T-helper 2 cell treated with Interferon-gamma antibody and Interleukin-4, amounts not matched to agents 5 μg/mL and 100 μg/mL, for 36 hours (primary cell): ENCODE measurements around the gene NKX2-4.
"Not testable (repeated sequence)": the region's sequence is repeated elsewhere in the genome, so short reads cannot be mapped to it uniquely, and the experiment has no call there.

Experiments used
- DNase-seq: peaks from one replicate; pipeline ENCODE4 v3.0.0; 2021; ENCODE audit warnings: low spot score
- H3K27ac Mint-ChIP-seq: one replicate; pipeline ENCODE4 v1.8.0; 2021; ENCODE audit warnings: mild to moderate bottlenecking, mixed read lengths
- H3K27me3 Mint-ChIP-seq: one replicate; pipeline ENCODE4 v1.8.0; 2021; ENCODE audit warnings: low read depth, mixed read lengths
- H3K36me3 Mint-ChIP-seq: one replicate; pipeline ENCODE4 v1.8.0; 2021; ENCODE audit warnings: low read depth, mixed read lengths
- H3K4me1 Mint-ChIP-seq: one replicate; pipeline ENCODE4 v1.8.0; 2021; ENCODE audit warnings: low read depth, mixed read lengths
- H3K4me3 Mint-ChIP-seq: one replicate; pipeline ENCODE4 v1.8.0; 2022; ENCODE audit warnings: mild to moderate bottlenecking, moderate library complexity, mixed read lengths
- H3K9me3 Mint-ChIP-seq: one replicate; pipeline ENCODE4 v1.8.0; 2021; ENCODE audit warnings: mixed read lengths

The NKX2-4 gene

GRCh38 chr20:21388566-21388965, 8.8 kb downstream of the NKX2-4 start:
- no peak overlapping the region for H3K4me3 Mint-ChIP-seq
- peaks cover 32% of the 10 kb centered on the region for H3K36me3 Mint-ChIP-seq

DNA sequence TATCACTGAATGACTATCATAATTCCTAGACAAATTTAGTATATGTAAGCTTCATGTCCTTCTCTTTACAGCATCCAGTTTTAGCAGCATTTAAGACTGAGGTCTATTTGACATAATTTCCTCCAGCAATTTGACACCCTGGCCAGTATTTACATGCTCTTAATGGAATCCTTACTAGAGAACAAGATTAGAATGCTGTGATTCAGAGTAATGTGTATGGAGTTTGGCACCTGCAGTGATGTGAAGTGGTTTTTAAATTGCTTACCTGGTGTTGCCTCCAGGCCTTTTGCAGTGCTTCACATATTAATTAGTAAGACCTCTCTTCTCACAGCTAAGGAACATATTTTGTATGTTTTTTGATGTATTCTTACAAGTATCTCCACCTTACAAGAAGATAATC, 9.8 kb downstream of the NKX2-4 start:
- DNase-seq, result no peak
- H3K4me3 Mint-ChIP-seq, result no peak overlapping the region
- H3K36me3 Mint-ChIP-seq, result peaks cover 36% of the 10 kb centered on the region
- H3K27me3 Mint-ChIP-seq, result peaks cover 15% of the 10 kb centered on the region
- H3K4me1 Mint-ChIP-seq, result peaks cover 6% of the 10 kb centered on the region
- H3K9me3 Mint-ChIP-seq, result no peaks in the 10 kb centered on the region
- no peak overlapping the region for H3K27ac Mint-ChIP-seq

More at GRCh38 chr20:21388566-21388965, 8.8 kb downstream of the NKX2-4 start:
- no peak for DNase-seq
- H3K27me3 Mint-ChIP-seq, result peaks cover 25% of the 10 kb centered on the region
- H3K27ac Mint-ChIP-seq, result no peak overlapping the region
- H3K4me1 Mint-ChIP-seq, result peaks cover 11% of the 10 kb centered on the region
- no peaks in the 10 kb centered on the region for H3K9me3 Mint-ChIP-seq

DNA sequence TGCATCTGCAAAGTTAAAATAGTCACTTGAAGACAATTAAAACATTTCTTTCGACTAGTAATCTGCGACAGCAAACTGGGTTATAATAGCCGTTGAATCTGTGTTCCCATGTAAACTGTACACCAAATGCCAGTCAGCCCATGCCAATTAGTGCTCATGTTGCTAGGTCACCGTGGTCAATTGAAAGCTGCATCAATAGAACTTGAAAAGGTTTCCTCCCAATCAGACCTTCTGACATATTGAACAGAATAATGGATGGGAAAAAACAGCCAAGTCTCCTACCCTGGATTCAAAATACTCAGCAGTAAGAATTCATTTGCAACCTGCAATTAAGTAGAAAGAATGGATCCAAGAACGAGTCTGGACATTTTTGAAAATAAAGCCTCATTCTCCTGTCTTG, 11.2 kb downstream of the NKX2-4 start:
- H3K9me3 Mint-ChIP-seq, result no peaks in the 10 kb centered on the region
- H3K27ac Mint-ChIP-seq, result no peak overlapping the region
- DNase-seq, result no peak
- no peak overlapping the region for H3K4me3 Mint-ChIP-seq
- H3K4me1 Mint-ChIP-seq, result no peaks in the 10 kb centered on the region
- H3K27me3 Mint-ChIP-seq, result peaks cover 4% of the 10 kb centered on the region
- H3K36me3 Mint-ChIP-seq, result peaks cover 32% of the 10 kb centered on the region

DNA sequence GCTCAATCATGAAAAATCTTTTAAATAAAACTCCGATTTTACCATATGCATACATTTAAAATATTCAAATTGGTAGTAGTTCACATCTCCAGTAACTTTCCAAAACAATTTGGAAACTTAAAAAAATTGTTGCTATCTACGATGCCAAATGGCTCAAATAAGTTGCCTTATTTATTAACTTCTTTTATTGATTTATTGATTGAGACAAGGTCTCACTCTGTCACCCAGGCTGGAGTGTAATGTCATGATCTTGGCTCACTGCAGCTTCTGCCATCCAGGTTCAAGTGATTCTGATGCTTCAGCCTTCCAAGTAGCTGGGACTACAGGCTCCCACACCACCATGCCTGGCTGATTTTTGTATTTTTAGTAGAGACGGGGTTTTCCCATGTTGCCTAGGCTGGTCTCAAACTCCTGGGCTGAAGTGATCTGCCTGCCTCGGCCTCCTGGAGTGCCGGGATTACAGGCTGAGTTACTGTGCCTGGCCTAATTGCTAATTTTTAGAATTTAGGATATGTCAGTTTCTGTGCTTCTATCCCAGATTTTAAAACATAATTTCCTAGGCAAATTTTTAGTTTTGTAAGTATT, 12.9 kb downstream of the NKX2-4 start:
- no peaks in the 10 kb centered on the region for H3K9me3 Mint-ChIP-seq
- peaks cover 4% of the 10 kb centered on the region for H3K4me1 Mint-ChIP-seq
- no peaks in the 10 kb centered on the region for H3K27me3 Mint-ChIP-seq
- no peak overlapping the region for H3K27ac Mint-ChIP-seq
- H3K36me3 Mint-ChIP-seq, result peaks cover 30% of the 10 kb centered on the region
- DNase-seq, result no peak
- H3K4me3 Mint-ChIP-seq, result no peak overlapping the region

DNA sequence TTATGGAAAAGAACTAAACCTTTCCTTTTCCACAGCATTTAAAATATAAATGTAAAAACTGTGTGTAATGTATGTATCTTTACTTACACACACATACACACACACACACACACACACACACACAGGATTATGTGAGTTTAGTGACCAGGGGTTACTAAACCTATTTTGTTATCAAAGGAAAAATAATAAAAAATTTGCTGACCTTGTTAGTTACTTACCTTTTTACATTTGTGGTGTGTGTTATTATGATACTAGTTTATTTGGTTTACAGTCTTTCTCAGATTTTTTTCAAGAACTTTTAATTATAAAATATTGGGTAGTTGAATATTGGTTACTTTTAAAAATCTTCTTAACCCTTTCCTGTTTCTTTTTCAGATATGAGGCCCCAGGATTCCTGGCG, 15.7 kb downstream of the NKX2-4 start:
- H3K4me3 Mint-ChIP-seq, result no peak overlapping the region
- DNase-seq, result no peak
- H3K27me3 Mint-ChIP-seq, result no peaks in the 10 kb centered on the region
- peaks cover 6% of the 10 kb centered on the region for H3K4me1 Mint-ChIP-seq
- peaks cover 31% of the 10 kb centered on the region for H3K36me3 Mint-ChIP-seq
- no peaks in the 10 kb centered on the region for H3K9me3 Mint-ChIP-seq
- H3K27ac Mint-ChIP-seq, result no peak overlapping the region

DNA sequence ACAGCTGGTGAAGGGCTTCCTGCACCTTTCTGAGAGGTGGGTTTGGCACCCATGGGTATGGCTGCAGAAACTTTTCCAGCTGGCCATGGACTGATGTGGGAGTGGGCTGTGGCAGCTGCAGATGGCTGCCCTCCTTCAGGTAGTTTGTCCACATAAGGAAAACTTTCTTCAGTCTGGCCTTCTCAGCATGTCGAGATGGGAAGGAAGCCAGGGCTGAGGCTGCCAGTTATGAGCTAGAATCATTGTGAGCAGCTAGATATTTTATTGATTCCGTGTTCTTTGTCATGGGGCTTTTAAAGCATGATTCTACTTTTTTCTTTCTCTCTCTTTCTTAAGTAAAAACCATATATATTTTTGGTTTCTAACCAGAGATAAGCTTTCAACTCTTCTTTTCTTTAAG, 16.6 kb downstream of the NKX2-4 start:
- no peak overlapping the region for H3K27ac Mint-ChIP-seq
- peaks cover 35% of the 10 kb centered on the region for H3K36me3 Mint-ChIP-seq
- peaks cover 6% of the 10 kb centered on the region for H3K4me1 Mint-ChIP-seq
- no peak for DNase-seq
- H3K27me3 Mint-ChIP-seq, result no peaks in the 10 kb centered on the region
- H3K4me3 Mint-ChIP-seq, result no peak overlapping the region
- H3K9me3 Mint-ChIP-seq, result no peaks in the 10 kb centered on the region

DNA sequence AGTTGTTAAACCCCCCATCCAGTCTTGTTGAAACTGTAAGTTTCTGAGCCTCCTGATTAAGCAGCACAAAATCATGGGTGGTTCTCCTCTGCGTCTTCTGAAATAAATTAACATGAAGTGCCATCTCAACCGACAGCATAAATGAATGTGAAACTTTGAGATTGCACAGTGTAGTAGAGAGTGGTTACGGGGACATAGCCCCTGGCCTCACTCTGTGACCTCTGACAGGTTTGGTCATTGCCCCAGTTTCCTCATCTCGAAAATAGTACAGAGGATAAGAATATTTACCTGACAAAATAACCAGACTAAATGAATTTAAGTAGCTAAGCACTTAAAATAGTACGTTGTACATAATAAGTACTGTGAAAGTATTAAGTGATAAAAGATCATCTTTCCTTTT, 19.1 kb downstream of the NKX2-4 start:
- DNase-seq, result no peak
- Mint-ChIP-seq H3K36me3 (peaks cover 39% of the 10 kb centered on the region), H3K4me3 (no peak overlapping the region), H3K27ac (no peak overlapping the region), H3K27me3 (no peaks in the 10 kb centered on the region), H3K4me1 (peaks cover 7% of the 10 kb centered on the region), H3K9me3 (no peaks in the 10 kb centered on the region)

GRCh38 chr20:21377701-21378100, 19.6 kb downstream of the NKX2-4 start:
- Mint-ChIP-seq H3K27ac (no peak overlapping the region), H3K4me3 (no peak overlapping the region), H3K36me3 (peaks cover 40% of the 10 kb centered on the region), H3K9me3 (no peaks in the 10 kb centered on the region), H3K4me1 (peaks cover 7% of the 10 kb centered on the region), H3K27me3 (no peaks in the 10 kb centered on the region)
- DNase-seq, result no peak

DNA sequence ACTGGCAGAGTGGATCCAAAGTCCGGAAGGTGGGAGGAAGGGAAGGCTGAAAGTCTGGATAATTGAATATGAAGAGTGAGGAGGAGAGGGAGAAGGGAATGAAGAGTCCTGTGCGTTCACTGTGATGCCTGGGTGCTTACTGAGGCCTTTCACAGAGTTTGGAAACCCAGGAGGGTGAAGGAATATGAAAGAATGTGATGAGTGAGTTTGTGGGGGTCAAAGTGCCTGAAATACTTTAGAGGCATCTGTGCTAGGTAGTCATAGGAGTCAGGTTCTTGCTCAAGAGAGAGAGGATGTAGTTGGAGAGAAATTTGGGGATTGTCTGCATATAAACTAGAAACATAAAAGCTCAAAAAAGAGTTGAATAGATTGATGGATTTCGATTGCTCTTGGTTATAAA, 20.7 kb downstream of the NKX2-4 start:
- Mint-ChIP-seq H3K4me3 (no peak overlapping the region), H3K36me3 (peaks cover 42% of the 10 kb centered on the region), H3K9me3 (no peaks in the 10 kb centered on the region), H3K4me1 (peaks cover 7% of the 10 kb centered on the region), H3K27me3 (no peaks in the 10 kb centered on the region), H3K27ac (no peak overlapping the region)
- DNase-seq, result no peak

DNA sequence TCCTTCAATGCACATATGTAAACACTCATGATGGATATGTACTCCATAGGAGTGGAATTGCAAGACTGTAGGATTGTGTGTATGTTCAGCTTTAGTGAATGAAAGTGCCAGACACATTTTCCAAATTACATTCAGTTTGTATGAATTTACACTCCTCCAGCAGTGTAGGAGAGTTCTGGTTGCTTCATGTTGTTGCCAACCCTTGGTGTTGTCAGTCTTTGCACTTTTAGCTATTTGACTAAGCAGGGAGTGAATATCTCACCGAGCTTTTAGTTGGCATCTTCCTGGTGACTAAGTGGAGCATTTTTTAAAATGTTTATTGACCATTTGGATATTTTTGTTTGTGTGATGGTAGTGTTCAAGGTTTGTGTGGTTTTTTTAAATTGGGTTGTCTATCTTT, 23.9 kb downstream of the NKX2-4 start:
- Mint-ChIP-seq H3K27me3 (no peaks in the 10 kb centered on the region), H3K36me3 (peaks cover 39% of the 10 kb centered on the region), H3K27ac (no peak overlapping the region), H3K9me3 (no peaks in the 10 kb centered on the region), H3K4me1 (peaks cover 1% of the 10 kb centered on the region), H3K4me3 (no peak overlapping the region)
- DNase-seq, result no peak

- no peaks in the 10 kb centered on the region for H3K9me3 Mint-ChIP-seq
- peaks cover 1% of the 10 kb centered on the region for H3K4me1 Mint-ChIP-seq
- H3K27me3 Mint-ChIP-seq, result no peaks in the 10 kb centered on the region
- peaks cover 37% of the 10 kb centered on the region for H3K36me3 Mint-ChIP-seq
- H3K27ac Mint-ChIP-seq, result no peak overlapping the region
- no peak for DNase-seq
- H3K4me3 Mint-ChIP-seq, result no peak overlapping the region
These were observed 25.3 kb downstream of the NKX2-4 start for GRCh38 chr20:21372016-21372415.

GRCh38 chr20:21371193-21371592, 26.1 kb downstream of the NKX2-4 start:
- DNase-seq, result no peak
- H3K9me3 Mint-ChIP-seq, result no peaks in the 10 kb centered on the region
- peaks cover 40% of the 10 kb centered on the region for H3K36me3 Mint-ChIP-seq
- H3K27me3 Mint-ChIP-seq, result no peaks in the 10 kb centered on the region
- peaks cover 1% of the 10 kb centered on the region for H3K4me1 Mint-ChIP-seq
- H3K4me3 Mint-ChIP-seq, result no peak overlapping the region
- no peak overlapping the region for H3K27ac Mint-ChIP-seq

GRCh38 chr20:21368791-21369190, 28.5 kb downstream of the NKX2-4 start:
- H3K36me3 Mint-ChIP-seq, result peaks cover 37% of the 10 kb centered on the region
- H3K27ac Mint-ChIP-seq, result no peak overlapping the region
- no peaks in the 10 kb centered on the region for H3K9me3 Mint-ChIP-seq
- H3K27me3 Mint-ChIP-seq, result no peaks in the 10 kb centered on the region
- peaks cover 1% of the 10 kb centered on the region for H3K4me1 Mint-ChIP-seq
- no peak overlapping the region for H3K4me3 Mint-ChIP-seq
- DNase-seq, result no peak

DNA sequence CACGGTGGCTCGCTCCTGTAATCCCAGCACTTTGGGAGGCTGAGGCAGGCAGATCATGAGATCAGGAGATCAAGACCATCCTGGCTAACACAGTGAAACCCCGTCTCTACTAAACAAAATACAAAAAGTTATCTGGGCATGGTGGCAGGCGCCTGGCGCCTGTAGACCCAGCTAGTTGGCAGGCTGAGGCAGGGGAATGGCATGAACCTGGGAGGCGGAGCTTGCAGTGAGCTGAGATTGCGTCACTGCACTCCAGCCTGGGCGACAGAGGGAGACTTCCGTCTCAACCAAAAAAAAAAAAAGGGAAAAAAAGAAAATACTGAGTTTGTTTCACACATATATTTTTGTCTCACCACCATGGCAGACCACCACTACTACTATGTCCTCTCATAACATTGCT, 31.1 kb downstream of the NKX2-4 start:
- H3K4me1 Mint-ChIP-seq, H3K4me3 Mint-ChIP-seq, H3K27me3 Mint-ChIP-seq, DNase-seq, H3K27ac Mint-ChIP-seq, H3K9me3 Mint-ChIP-seq: not testable (repeated sequence)
- peaks cover 41% of the 10 kb centered on the region for H3K36me3 Mint-ChIP-seq

DNA sequence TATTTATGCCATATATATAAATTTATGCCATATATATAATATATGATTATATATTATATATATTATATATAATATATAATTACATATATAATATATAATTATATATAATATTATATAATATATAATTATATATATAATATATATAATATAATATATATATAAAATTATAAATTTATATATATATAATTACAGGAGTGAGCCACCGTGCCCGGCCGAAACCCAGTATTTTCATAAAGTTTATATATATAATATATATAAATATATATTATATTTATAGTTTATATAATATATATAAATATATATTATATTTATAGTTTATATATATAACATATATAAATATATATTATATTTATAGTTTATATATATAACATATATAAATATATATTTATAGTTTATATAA, 31.6 kb downstream of the NKX2-4 start:
- no peak overlapping the region for H3K4me3 Mint-ChIP-seq
- peaks cover 40% of the 10 kb centered on the region for H3K36me3 Mint-ChIP-seq
- DNase-seq, result no peak
- H3K9me3 Mint-ChIP-seq, result no peaks in the 10 kb centered on the region
- no peaks in the 10 kb centered on the region for H3K4me1 Mint-ChIP-seq
- no peak overlapping the region for H3K27ac Mint-ChIP-seq
- H3K27me3 Mint-ChIP-seq, result no peaks in the 10 kb centered on the region
